Hematopoietic multipotent progenitor cell treated with erythropoietin and hydrocortisone succinate and interleukin-3 and kit ligand, for 6 days (in vitro differentiated cells): ENCODE measurements around the gene NRAS.

ENCODE experiments used
- DNase-seq: peaks from one replicate; pipeline ENCODE4 v3.0.0-alpha.2; 2015

Gene NRAS

GRCh38 chr1:114671939-114672275 is 44.7 kb downstream of the NRAS start:
- no peak for DNase-seq

GRCh38 chr1:114671011-114671938 is 45.3 kb downstream of the NRAS start:
- DNase-seq: peak; percentile 59

GRCh38 chr1:114670083-114671010 is 46.2 kb downstream of the NRAS start:
- peak; percentile 89 for DNase-seq

GRCh38 chr1:114669562-114670082 is 46.9 kb downstream of the NRAS start, which contains the start of gene DENND2C:
TSS of gene DENND2C (minus strand) at chr1:114670049. CDS start at chr1:114625984, 44,065 bp downstream.
- DNase-seq: no peak

GRCh38 chr1:114668784-114669561 is 47.6 kb downstream of the NRAS start:
- peak; percentile 13 for DNase-seq

GRCh38 chr1:114668373-114668772 is 48.2 kb downstream of the NRAS start:
- no peak for DNase-seq

- DNase-seq: no peak
Observed at GRCh38 chr1:114666954-114667353, 49.6 kb downstream of the NRAS start.

GRCh38 chr1:114660238-114660637 is 56.3 kb downstream of the NRAS start:
- DNase-seq: no peak
